GM23248 (cell line): Measurements from ENCODE around the gene SYVN1.

Experiments
- EZH2 ChIP-seq: fragments of 200-600 bp; sonication (generic); IDR thresholded peaks from 2 replicates; pipeline ENCODE4 v1.6.1; 2018; ENCODE audit warnings: antibody characterized with exemption, mild to moderate bottlenecking; ENCODE audit not compliant: insufficient read depth, poor library complexity, severe bottlenecking
- EZH2phosphoT487 ChIP-seq: fragments of 200-600 bp; sonication (generic); IDR thresholded peaks from 2 replicates; pipeline ENCODE4 v1.6.1; 2018; ENCODE audit warnings: antibody characterized with exemption, moderate library complexity, mild to moderate bottlenecking, low read depth; ENCODE audit not compliant: insufficient read depth

DNA sequence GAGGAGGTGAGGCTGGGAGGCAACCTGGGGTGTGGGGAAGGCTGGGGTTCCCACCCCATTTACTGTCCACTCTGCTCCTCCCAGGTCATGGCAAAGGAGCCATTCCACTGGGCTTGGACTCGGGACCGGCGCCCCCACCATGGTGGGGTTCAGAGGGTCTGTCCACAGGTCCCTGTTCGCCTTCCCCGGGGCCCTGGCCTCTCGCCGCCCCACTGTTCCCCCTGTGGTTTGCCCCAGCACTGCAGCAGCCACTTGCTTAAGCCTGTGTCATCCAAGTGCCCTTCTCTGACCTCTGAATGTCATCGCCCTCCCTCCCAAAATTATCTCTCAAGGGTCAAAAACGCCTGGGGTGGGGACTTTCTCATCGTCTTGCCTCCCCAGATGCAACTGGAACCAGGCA, 38.3 kb upstream of the SYVN1 start:
- TF ChIP-seq EZH2phosphoT487 = no peak
- TF ChIP-seq EZH2 = no peak
